ENCODE results near the gene SLC44A1.

- no peak for TF ChIP-seq EZH2phosphoT487 (IDR thresholded peaks at IDR 0.05; ENCODE audit: borderline replicate concordance, low read depth)
- no peak for TF ChIP-seq MAX (IDR thresholded peaks at IDR 0.05; ENCODE audit: low read depth)
- no peak for TF ChIP-seq CTCF (IDR thresholded peaks at IDR 0.05)
- no peak for TF ChIP-seq CHD2 (IDR thresholded peaks at IDR 0.05; ENCODE audit: low read length, partially characterized antibody)
- TF ChIP-seq GABPA (IDR thresholded peaks at IDR 0.05; ENCODE audit: low read depth): no peak
- no peak for TF ChIP-seq RAD21 (IDR thresholded peaks at IDR 0.05; ENCODE audit: low read length)
- TF ChIP-seq RFX5 (IDR thresholded peaks at IDR 0.05; ENCODE audit: low read length): no peak
- no peak for TF ChIP-seq REST (IDR thresholded peaks at IDR 0.05; ENCODE audit: low read depth, low read length)
- TF ChIP-seq FOXM1 (IDR thresholded peaks at IDR 0.05; ENCODE audit: low read depth): no peak
Observed at GRCh38 chr9:105241356-105242043, 3.0 kb upstream of the SLC44A1 start.
